SK-N-MC (cell line): ENCODE results near the gene CDC42BPG.

Experiments
- EZH2 ChIP-seq: fragments of 200-600 bp; sonication (generic); IDR thresholded peaks from one replicate; pipeline ENCODE4 v1.6.1; 2017; ENCODE audit warnings: antibody characterized with exemption
- FOXP2 ChIP-seq: optimal IDR thresholded peaks from 2 replicates; pipeline ENCODE3; 2011; ENCODE audit warnings: mild to moderate bottlenecking, moderate library complexity; ENCODE audit not compliant: insufficient read depth; ENCODE audit errors: extremely low read length, control extremely low read depth
- POLR2AphosphoS5 ChIP-seq: IDR thresholded peaks from 2 replicates; pipeline ENCODE4 v1.6.1; 2012; ENCODE audit warnings: mild to moderate bottlenecking, low read depth, low read length, borderline replicate concordance

- TF ChIP-seq POLR2AphosphoS5: no peak
- TF ChIP-seq EZH2: no peak
- TF ChIP-seq FOXP2: no peak
Observed at GRCh38 chr11:64839335-64839734, 5.1 kb downstream of the CDC42BPG start.
